C4-2B (cell line): Measurements from ENCODE around the gene CRYBB1.

Source experiments
- ZFX ChIP-seq: fragments of 450-650 bp; IDR thresholded peaks from 2 replicates; pipeline ENCODE4 v1.6.1; 2017
- TF ChIP-seq, protein P1 (sequence below): fragments of 450-650 bp; conservative IDR thresholded peaks from 2 replicates; pipeline ENCODE4 v1.5.1; 2017; ENCODE audit warnings: mild to moderate bottlenecking

DNA sequence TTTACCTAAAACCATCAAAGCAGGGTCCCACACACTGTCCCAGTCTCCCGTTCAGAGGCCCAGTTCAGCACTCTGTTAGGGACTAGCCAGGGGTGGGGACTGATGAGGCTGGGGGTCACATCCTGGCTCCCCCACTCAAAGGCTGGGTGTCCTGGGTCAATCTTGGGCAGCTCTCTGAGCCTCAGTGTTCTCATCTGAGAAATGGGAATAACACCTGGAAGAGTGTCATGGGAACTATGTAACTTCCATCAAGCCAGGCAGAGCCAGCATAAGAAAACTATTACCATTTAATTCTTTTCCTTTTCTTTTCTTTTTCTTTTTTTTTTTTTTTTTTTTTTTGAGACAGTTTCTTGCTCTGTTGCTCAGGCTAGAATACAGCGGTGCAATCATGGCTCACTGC lies 66.3 kb downstream of the CRYBB1 start:
- TF ChIP-seq, protein P1, sequence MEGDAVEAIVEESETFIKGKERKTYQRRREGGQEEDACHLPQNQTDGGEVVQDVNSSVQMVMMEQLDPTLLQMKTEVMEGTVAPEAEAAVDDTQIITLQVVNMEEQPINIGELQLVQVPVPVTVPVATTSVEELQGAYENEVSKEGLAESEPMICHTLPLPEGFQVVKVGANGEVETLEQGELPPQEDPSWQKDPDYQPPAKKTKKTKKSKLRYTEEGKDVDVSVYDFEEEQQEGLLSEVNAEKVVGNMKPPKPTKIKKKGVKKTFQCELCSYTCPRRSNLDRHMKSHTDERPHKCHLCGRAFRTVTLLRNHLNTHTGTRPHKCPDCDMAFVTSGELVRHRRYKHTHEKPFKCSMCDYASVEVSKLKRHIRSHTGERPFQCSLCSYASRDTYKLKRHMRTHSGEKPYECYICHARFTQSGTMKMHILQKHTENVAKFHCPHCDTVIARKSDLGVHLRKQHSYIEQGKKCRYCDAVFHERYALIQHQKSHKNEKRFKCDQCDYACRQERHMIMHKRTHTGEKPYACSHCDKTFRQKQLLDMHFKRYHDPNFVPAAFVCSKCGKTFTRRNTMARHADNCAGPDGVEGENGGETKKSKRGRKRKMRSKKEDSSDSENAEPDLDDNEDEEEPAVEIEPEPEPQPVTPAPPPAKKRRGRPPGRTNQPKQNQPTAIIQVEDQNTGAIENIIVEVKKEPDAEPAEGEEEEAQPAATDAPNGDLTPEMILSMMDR: no peak
- no peak for TF ChIP-seq ZFX
